Eye (tissue), 1 donor: ENCODE results near the gene HRH2.

ENCODE experiments used
- DNase-seq: peaks from one replicate; pipeline ENCODE4 v3.0.0-alpha.2; 2015

The HRH2 gene

DNA sequence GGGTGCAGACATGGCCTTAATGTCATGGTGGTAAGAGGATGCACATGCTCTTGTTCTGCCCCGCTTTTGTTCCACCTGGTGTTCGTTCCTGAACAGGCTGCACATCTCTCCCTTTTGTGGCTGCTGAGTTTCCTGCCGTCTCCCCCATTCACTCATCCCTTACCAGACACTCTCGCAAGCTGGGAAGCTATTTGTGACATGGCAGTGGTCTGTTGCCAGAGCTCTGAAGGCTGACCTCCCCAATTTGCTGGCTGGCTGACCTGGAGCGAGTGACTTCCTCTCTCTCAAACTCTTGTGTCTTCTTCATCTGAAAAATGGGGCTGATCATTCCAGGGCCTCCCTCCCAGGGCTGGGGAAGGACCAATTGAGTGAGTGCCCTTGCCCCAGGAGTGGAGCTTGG is 35.9 kb downstream of the HRH2 start:
- DNase-seq, result no peak

DNA sequence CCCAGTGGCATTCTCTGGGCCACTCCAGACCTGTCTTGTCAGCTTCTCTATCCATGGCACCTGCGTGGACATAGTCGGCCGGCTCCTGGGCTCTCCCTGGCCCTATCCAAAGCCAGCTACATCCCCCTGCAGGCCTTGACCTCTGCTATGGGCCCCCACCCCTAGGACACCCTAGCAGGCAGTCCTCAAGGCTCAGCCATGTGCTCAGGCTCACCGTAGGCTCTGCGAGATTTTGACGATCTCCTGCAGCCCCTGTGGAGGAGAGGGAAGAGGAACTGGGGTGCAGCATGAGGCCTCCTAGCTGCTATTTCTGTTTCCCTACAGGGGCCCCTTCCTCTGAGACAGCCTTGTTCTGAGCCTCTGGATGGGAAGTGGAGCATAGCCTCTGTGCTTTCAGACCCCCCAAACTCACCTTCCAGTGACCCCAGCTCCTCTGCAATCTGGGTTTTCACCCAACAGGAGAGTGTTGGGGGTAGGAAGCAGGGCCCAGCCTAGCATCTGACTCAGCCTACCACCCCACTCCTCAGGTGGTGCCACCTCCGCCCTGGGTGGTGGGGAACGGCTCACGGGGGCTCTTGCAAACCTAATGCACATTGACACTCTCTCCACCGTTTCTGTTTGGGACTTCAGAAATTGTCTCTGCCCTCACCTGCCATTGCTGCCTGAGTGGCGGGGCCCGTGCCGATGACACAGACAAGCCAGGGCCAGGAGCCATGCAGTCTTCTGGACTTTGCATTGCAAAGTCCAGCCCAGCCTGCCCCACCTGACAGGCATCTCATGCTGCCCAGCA is 36.7 kb downstream of the HRH2 start:
- peak; percentile 39 for DNase-seq

- no peak for DNase-seq
Observed at GRCh38 chr5:175695161-175696126, 37.6 kb downstream of the HRH2 start.

DNA sequence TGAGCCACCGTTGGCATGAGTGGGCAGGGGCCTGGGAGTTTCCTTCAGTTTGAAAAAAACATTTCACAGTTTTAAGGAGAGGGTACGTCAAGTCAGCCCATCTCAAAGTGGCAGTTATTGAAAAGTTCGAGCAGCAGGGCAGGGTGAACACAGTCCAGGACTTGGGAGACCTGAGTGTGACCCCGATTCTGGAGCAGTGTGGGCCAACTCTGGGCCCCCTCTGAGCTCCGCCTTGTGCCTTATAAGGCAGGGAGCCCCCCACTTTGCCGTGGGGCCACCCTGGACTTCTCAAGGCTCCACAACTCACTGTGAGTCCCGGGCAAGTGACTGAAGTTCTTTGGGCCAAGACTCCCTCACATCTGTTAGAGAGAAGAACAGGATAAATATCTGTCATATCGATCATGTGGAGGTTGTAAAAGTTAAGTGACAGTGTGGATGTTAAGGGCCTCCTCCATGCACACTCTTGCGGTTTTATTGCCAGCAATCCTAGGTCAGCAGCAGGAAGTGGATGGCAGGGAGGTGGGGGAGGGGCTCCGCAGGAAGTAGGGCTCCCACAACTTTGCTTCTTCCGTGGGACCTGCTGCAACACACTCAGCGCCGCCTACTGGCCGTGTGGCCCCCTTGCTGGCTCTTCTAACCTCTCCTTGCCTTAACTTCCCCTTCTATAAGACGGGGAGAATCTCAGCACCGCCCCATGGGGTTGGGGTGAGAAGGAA is 38.4 kb downstream of the HRH2 start:
- DNase-seq, result peak; percentile 30

DNA sequence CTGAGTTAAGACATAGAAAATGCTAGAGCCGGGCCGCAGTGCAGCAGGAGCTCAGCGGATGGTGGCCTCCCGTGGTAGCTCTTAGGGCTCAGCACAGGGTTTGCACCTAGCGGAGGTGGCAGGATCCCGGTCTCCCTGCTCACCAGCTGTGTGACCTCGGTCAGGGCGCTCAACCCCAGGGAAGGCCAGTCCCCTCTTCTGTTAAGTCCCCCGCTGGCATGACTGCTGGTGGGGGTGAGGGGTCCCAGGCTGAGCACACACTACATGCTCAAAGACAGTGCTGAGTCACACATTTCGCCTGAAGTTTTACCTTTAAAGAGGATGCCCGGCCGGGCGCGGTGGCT is 39.0 kb downstream of the HRH2 start:
- no peak for DNase-seq

DNA sequence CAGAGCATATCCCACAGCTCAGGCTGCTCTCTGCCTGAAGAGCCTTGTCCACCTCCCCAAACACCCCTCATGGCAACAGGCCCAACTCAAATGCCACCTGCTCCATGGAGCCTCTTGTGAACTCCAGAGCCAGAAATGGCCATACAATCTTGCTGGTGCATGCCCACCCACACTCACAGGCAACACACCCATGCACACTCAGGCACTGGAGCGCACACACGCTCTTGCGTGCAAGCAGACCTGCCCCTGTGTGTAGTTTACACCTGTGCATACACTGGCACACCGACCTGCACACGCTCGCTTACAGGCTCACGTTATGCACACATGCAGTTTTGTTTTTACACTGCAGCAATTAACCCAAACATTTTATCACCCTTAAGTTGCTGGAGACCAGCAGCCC is 40.0 kb downstream of the HRH2 start:
- no peak for DNase-seq

DNA sequence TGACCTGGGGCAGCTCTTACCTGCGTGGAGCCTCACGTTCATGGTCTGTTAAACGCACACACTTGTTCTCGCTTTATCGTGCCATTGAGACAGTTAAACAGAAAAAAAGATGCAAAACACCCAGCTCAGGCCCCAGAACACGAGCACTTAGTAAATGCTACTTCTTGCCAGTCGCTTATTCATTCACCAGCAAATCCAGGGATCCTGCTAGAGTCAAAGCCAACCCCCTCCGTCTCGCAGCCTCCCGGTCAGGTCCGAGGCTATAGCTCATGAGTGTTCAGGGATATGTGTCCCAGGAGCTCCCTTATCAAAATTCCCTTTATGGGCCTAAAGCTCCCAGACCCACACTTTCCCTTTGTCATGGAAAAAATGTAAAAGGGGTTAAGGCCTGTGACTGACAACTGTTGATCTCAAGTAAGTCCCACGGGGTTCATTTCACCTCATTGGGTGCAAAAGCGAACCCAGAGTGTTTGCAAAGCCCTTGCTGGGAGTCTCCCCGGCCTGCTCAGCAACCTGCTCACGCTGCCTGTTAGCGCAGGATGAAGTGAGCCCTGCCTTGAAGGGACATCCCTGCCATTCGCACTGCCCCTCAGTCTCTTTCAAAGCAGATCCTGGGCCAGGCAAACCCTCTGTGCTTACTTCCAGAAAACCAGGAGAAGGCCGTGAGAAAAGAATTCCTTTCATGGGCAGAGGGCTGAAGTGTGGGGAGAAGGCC is 40.7 kb downstream of the HRH2 start:
- no peak for DNase-seq

- DNase-seq, result no peak
Observed at GRCh38 chr5:175700991-175701390, 43.1 kb downstream of the HRH2 start.

GRCh38 chr5:175701797-175702196 is 43.9 kb downstream of the HRH2 start:
- no peak for DNase-seq

DNA sequence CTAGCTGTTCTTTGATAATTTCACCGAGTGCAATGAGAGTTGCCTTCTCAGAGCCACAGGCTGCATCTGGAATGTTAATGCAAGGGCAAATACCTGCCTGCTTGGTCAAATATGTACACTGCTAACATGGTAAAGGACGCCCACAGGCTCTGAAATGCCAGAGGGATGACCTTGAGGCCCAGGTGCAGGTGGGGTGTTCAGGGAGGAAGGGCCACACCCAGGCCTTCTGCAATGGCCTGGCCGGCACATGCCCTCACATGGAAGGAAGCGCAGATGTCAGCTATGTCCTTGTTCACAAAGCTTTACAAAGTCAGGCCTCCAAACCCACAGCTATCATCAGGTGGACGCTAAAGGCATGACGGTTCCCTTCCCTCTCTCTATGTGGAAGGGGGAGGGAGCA is 48.6 kb downstream of the HRH2 start:
- DNase-seq, result no peak

DNA sequence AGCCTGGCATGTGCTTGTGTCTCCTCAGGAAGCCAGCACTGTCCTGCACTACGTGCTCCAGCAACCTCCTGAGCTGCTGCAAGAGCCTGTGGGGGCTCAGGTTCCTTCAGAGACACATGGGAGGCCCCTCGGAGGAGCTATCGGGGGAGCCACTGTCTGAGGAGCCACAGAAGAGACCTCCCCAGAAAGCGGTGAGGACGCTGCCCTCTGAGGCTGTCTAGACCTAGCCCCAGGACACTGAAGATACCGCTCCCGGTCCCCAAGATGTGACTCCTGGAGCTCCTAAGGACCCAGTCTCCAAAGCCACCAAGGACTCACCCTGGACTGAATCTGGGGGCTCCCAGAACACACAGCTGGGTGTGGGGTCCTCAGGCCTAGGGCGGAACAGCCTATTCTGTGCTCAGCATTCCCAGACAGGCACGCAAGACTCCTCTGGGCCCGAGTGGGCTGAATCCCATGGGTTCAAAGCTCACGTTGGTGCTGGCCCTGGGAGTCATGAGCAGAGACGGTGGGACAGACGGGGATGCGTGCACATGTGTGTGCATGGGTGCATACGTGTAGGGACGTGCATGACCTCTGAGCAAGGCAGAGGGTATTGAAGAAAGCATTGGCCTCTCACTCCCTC is 50.0 kb downstream of the HRH2 start:
- DNase-seq, result no peak

DNA sequence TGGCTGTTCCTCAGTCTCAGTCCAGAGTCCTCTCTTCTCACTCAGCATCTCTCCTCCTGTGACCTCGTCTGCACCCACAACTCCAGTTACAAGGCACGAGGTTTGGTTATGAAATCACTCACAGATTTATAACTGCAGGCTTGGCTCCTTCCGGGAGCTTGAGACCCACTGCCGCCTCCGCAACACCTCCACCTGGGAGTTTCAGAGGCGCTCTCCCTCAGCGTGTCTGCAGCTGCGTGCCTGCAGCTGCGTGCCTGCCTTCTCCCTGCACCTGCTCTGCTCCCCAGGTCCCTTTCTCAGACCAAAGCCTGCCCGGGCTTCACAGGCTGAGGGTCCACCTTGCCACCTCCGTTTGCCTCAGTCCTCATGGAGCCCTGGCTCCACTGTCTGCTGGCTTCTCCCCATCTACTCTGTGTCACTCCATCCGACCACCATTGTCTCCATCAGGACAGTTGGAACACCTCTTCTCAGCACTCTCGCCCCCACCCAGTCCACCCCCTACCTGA is 51.5 kb downstream of the HRH2 start:
- DNase-seq, result no peak

DNA sequence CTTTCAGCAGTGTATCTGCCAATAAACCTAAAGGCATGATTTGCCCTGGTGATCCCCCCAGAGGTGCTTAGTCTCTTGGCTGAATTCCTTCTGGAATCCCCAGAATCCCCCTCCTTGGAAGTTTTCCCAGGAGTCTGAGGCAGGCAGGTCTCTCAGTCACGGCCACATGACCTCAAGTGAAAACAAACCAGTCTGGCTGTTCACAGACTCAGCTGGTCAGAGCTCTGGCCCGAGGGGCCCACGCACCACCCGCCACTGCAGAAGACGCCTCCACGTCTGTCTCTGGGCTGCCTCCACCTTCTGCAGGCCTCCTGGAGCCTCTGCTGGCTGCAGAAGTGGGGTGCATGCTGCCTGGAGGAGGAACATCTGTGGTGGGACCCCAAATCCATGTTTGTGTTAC is 52.5 kb downstream of the HRH2 start:
- no peak for DNase-seq

DNA sequence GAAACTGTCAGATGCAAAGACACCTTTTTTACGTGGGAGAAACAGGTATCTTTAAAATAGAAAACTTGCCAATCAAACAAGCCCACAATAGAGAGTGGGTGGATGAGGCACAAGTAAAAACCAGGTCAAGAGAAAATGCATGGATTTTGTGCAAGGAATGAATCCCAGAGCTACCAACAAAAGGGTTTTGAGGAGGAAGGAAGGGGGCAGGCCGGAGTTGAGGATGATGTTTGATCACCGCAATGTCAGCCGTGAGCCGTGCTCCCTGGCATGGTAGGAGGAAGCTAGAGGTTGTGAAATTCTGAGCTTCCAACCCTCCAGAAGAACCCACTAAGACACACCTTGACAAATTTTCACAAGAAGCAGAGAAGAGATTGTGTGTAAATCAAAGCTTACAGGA is 53.2 kb downstream of the HRH2 start:
- DNase-seq, result no peak

DNA sequence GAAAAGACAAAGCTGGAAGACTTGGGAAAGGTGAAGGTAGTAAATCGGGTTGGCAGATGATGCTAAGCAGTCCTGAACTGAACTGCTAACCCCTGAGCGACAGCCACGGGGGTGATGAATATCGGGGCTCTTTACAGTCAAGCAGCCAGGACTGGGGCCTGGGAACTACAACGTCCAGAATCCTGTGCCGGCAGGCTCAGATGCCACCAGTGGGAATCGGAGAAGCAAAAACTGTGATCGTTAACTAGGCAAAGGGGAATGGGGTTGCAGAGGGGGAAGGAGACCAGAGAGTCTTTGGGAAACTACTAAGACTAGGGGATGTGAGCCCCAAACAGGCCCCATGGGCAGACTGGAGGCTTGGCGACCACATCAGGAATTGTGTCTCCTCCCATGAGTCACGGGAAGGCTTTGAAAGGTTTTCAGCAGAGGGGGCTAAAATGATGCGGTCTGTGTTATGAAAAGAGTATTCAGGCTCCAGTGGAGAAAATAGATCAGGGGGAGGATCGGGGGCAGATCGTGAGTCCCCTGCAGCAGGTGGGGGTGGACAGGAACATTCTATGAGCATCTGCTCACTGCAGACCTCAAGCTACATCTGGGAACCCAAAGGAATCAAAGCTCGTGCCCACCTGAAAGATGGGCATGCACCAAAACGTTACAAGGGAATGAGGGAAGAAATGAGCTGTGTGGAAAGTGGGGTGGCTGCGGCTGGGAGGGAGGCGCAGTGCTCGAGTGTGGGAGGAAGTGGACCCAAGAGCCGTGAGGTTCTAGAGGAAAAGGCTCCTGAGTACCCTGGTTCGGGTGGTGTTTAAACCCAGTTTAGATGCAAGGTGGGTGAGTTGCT is 53.8 kb downstream of the HRH2 start:
- no peak for DNase-seq

- no peak for DNase-seq
Observed at GRCh38 chr5:175712313-175712680, 54.4 kb downstream of the HRH2 start.

GRCh38 chr5:175712681-175713085 is 54.8 kb downstream of the HRH2 start:
- no peak for DNase-seq

- DNase-seq, result no peak
Observed at GRCh38 chr5:175713930-175714329, 56.1 kb downstream of the HRH2 start.

GRCh38 chr5:175714479-175715085 is 56.7 kb downstream of the HRH2 start:
- DNase-seq, result no peak

DNA sequence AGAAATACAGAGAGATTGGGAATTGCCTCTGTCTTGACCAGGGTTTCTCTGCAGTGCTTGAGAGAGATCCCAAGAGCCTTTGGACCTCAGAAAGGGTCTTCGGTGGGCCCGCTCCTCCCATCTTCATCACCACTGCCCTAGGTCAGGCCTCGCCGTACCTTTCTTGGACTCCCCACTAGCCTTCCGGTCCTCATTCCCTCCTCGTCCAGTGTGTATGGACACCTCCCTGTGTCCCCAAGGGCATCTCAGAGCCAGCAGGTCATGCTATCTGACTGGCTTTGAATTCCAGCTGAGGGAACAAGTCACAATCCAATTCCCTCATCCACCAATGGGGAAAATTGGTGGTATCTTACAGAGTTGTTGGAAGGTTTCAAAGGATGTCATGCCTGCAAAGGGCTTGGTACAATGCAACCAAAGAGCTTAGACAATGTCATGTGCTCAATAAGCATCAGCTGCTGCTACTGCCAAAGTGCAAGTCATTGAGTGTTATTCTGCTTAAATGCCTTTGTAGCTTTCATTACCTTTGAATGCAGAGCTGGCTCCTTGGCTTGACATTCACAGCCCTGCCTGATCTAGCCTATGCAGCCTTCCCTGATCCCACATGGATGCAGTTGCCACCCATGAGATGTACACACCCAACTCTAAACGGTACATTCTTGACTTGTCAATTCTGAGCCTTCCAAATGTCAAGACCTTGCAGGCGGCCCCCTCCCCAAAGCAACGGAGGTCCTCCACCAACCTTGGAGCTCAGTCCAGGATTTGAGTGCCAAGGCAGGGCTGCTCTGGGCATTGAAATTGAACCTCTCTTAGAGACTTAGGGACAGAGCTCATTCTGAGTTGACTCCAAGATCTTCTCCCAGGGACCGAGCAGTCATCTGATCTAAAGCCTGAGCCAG is 58.0 kb downstream of the HRH2 start:
- no peak for DNase-seq
